ENCODE results near the gene CERS2. TPM values are rescaled to one million over a fixed set of nuclear protein-coding genes. Genes with fewer than 3 reads are reported as not detected.

CERS2 gene
- total RNA-seq, 1 experiment from 2014 or later, result 110 TPM

DNA sequence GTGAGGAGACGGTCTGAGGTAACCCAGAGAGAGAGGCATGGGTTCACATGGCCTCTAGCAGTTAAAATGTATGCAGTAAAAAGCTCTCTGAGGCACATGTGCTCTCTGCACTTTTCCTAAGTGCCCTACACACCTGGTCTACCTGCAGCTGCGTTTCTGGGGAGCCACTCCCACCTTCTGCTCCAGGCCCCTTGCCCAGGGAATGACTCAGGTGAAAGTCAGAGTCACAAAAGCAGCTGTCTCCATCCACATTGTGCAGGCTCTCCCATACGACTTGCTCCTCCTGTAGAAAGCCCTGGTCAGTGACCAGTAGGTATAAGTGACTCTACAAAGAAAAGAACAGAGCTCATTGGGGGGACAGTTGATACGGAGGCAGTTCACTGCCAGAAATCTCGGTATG, 23.3 kb upstream of the CERS2 start:
- no peak for DNase-seq (ENCODE audit: low spot score)

DNA sequence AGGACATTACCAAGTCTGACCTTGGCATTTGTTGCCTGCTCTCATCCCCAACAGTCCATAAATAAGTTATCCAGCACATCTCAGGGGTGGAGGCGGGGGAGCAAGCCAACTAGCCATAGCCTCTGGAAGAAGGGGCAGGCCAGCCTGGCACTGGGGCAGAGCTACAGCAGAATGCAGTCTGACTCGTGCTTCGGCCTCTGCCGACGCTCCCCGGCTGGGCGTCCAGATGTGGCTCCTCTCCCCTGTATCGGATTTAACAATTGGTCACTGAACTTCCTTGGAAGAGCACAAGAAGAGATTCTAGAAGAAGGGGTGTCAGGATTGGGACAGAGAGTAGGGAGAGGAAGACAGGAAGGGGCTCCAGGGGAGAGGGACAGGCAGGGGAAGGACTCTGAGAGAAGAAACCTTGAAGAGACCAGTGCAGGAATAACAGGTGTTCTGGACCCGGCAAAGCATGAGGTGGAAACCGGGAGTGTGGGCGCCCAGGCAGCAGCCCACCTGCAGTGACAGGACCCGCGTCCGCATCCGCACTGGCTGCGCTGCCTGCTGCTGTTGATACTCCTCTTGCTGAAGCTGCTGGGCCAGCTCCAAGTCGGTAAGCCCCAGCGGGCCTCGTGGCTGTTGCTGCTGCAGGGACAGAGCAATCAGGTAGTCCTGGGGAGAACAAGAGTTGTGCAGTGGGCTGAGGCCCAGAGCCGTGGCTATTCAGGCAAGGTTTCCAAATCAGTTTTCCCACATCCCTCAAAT, 22.7 kb upstream of the CERS2 start:
- no peak for DNase-seq (ENCODE audit: low spot score)

DNA sequence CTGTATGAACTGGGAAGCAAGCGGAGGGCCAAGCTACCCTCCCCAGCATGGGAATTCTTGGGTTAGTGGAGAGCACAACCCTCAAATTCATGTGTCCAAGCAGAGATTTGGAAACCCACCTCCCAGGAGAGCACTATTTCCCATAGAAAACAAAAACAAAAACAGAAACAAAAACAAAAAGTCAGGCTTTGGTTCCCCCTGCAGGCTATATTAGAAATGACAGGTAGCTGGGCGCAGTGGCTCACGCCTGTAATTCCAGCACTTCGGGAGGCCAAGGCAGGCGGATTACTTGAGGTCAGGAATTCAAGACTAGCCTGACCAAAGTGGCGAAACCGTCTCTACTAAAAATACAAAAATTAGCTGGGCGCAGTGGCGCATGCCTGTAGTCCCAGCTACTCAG, 21.3 kb upstream of the CERS2 start:
- DNase-seq (ENCODE audit: low spot score), result no peak

DNA sequence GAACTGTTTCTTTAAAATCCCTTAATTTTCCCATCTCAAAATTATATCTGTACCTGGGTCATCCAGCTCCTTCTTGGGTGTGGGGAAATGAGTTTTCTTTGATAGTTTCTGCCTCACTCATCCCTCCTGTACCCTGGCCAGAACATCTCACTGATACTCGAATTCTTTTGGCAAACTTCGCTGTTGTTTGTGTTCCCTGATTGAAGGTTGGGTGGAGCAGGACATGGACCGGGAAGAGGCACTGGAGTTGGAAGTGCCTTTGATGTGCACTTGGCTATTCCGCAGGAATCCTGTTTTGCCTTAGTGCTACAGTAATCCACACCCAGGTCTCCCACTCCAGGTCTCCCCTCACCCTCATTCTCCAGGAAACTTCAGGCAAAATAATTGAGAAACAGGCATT, 20.8 kb upstream of the CERS2 start:
- no peak for DNase-seq (ENCODE audit: low spot score)

DNA sequence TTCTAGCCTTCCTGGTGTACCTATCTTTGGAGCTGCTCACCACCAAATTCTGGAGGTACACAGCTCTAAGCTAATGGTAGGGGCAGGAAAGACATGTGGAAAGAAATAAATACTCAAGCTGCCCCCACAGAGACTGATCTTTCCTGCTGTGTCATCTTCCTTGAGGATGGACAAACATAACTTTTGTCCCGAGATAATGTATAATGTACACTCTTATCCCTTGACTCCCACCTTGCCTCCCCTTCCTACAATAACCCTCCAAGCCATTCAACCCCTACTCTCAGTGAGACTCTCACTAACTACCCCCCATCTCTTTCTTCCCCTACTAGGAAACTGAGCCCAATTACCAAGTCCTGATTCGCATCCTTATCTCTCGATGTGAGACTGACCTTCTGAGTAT, 19.6 kb upstream of the CERS2 start:
- DNase-seq (ENCODE audit: low spot score), result no peak

DNA sequence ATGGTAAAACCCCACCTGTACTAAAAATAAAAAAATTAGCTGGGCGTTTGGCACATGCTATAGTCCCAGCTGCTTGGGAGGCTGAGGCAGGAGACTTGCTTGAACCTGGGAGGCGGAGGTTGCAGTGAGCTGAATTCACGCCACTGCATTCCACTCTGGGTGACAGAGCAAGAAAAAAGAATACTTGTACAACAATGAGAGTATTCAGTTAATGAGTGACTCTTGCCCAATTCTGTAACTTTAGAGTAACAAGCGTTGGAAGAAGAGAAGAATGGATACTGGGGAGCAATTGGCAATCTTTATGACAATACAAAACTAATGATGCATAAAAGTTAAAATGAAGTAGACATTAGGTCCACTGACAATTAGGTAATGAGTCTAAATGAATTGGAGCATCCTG, 18.0 kb upstream of the CERS2 start:
- DNase-seq (ENCODE audit: low spot score), result no peak

DNA sequence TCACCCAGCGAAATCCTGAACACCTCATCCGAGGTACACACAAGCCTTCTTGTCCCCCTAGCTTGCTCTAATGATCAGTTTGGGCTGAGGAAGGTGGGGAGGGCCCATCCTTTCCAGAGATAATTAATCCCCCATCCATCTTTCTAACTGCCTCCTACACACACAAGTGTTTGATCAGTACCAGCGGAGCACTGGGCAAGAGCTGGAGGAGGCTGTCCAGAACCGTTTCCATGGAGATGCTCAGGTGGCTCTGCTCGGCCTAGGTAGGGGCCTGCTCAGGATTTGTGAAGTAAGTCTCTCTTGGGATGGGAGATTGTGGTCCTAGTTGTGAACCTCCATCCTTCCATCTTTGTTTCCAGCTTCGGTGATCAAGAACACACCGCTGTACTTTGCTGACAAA, 13.3 kb upstream of the CERS2 start:
- no peak for DNase-seq (ENCODE audit: low spot score)

DNA sequence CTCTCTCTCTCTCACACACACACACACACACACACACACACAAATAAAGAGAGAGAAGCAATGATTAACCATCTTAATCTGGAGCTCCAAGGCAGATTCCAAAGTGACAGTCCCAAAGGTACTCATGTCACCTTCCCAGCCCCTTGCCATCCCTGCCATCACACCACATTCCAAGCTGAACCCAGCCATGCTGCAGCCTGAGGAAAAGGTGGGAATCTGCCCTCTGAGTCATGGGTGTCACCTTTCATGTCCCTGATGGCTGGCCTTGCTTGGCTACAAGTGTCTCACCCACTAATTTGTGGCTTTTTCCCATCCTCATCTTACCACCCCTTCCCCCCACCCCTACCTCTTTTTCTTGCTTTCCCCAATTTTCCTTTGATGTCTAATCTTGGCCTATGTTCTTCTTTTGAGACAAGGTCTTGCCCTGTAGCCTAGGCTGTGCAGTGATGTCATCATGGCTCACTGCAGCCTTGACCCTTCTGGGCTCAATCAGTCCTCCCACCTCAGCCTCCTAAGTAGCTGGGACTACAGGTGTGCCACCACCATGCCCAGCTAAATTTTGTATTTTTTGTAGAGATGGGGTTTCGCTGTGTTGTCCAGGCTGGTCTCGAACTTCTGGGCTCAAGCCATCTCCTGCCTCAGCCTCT, 10.7 kb upstream of the CERS2 start:
- DNase-seq (ENCODE audit: low spot score), result no peak

DNA sequence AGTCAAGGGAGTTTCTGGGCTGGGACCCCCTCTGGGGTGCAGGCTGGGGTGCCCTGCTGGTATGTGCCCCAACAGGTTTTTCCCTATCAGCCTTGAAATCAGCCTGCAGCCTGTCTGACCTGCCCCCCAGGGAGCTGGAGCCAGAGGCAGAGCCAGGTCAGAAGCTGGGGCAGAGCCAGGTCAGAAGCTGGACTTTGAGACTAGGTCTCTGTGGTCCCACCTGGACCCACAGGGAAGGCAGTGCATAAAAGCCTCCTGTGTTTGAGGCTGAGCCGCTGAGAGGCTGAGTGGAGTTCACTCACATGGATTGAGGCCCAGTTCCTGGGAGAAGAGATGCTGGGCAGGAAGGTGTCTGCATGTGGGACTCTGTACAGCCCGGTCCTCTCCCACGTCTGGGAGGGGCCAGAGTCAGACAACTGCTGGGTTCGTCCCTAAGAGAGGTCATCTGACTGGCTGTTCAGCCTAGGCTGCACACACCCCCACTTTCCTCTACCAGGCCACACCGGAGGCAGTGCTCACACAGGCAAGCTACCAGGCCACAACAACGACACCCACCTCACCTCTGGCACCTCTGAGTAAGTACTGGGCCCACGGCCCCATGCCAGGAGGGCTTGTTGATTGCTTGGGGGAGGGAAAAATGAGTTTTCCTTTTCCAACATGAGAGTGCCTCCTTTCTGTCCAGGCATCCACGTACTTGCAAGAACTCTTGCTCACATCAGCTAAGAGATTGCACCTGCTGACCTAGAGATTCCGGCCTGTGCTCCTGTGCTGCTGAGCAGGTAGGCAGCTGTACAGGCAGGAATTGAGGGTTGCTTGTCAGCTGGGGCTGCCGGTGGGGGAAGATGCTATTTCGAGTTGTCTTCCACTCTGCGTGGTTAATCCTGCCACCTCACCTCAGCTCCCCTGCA, 7.4 kb upstream of the CERS2 start, which contains the start of gene ANXA9:
Gene ANXA9 (plus strand): TSS at position 488 of the 908 bp plus-strand sequence. CDS start 814 bp downstream, outside the sequence.
- DNase-seq (ENCODE audit: low spot score), result no peak

DNA sequence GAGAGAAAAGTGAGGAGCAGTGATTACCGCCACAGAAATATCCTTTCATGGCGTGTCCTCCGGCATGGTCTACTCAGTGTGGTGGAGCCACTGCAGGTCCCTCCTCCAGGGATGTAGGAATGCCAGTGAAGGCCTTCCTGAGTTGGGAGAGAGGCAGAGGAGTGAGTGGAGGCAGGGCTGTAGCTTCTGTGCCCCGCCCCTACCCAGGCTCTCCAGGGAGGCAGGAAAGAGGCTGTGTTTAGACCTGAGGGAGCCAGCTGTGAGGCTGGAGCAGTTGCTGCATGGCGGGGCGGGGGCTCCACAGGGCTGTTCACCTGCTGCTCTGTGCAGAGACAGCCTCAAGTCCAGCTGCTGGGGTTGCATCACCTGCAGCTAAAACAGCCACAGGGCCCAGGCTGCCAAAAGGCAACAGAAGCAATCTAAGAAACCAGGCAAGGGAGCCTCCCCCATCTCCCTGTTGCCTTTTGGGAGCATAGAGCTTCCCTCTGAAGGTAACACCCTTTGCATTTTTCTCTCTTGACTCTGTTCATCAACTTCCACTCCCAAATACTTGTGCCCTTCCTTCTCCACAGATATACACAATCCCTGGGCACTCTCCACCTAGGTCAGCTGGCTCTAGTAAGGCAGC, 6.7 kb upstream of the CERS2 start:
- no peak for DNase-seq (ENCODE audit: low spot score)

DNA sequence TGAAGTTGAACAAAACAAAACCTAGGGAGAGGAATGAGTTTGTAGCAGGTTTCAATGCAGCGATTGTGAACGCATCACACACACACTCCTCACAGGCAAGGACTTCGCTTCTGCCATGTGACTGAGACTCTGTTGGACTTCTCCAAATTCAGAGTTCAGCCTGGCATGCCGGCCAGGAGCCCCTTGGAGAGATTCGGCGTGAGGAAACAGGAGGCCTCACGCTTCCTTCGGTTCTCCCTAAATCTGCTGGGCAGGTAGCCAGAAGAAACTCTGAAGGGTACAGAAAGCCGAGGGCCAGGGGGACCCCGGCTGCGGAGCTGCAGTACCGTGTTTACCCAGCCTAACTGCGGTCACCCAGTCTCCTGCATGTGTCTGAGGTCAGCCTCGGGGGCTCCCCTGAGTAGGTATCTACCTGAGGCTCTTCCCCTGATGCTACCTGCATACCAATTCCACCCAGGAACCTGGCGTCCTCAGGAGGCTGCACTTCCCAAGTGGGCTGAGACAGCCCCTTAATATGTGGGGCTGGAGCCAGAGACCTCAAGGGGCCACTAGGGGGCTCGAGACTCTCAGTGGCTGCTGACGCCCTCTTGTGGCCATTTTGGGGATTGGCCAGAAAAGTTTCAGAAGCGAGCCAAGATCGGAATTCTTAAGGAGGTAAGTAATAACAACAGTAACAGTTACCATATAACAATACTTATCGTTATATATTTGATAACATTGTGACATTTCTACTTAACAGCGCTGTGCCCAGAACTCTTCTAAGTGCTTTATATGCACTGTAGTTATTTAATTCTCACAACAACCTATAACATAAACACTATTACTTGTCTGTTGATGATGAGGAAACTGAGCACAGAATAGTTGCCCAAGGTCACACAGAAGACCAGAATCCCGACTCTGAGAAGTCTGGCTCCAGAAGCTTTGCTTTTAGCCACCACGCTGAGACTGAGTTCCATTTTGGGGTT, 4.7 kb upstream of the CERS2 start:
- DNase-seq (ENCODE audit: low spot score), result peak; percentile 65

DNA sequence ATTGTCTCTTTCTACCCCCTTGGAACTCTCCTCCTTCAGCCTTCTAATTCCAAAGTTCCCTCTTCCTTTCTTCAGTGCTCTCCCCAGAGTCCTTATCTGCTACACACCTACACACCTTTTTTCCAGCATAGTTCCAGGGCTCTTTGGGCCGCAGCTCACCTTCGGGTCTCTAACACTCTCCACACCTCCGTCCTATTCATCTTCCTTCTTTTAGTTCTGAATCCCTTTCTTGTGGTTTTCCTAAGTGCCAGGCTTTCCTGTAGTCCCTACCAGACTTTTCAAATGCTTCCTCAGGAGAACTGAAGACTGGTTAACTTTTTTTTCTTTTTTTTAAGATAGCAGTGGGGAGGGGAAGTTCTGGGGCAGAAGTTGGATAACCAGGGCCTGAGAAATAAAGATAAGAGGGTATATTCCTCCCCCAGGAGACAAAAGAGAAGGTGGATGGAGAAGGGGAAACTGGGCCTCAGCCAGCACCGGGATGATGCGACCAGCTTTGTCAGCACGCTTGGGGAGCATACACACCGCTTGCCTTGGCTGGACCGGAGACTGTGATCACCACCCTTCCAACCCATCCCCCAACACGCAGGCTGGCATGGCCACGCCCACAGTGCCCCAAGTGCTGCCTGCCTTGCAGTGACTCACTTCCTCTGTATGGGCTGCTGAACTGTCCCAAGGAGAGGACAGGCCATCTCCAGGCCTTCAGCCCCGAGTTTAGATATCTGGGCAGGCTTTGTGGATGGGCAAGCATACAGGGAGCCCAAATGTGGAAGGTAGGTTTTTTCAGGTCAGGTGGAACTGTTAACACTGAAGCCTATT, 2.5 kb upstream of the CERS2 start:
- DNase-seq (ENCODE audit: low spot score), result peak; percentile 95

DNA sequence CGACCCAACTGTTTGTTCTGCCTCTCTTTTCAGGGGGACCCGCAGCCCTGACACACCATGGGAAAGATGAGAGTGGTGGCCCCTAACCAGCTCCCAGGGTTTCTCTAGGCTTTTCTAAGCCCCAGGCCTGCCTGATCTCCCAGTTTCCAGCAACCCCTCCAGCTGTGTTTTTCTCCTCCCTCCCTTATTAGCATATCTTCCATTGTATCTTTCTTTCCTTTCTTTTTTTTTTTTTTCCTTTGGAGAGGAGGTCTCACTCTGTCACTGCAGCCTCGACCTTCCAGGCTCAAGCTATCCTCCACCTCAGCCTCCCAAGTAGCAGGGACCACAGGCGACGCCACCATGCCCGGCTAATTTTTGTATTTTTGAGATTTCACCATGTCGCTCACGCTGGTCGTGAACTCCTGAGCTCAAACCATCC, 1.8 kb upstream of the CERS2 start:
- no peak for DNase-seq (ENCODE audit: low spot score)

DNA sequence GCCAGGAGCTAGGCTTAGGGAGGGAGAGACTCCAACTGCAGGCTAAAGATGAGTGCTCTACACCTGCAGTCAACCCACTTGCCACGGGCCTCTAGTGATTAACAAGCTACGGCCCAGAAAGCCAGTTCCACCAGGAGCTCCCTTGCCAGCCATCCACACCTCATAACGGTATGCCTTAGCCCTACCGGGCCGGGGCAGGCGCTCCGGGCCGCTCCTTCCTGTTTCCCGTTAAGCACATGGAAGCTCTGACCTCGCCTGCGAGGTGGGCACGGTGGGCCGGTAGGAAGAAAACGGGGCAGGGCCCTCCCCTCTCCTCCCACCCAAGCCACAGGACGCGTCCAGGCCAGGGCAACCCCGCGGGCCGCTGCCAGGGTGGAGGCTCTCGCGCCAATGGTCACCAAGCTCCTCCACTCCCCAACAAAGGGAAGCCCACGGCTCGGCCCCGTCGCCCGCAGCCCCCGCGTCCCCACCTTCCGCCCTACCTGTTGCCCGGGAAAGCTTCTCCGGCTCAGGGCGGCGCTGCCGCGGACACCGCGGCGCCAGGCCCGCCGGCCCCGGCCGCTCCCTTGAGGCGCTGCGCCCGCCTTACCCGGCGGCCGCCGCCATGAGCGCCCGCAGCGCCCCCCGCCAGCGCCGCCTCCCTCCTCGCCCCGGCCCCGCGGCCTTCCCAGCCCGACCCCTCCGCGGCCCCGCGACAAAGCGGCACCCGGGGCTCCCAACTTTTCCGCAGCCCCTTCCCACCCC, 627 bp downstream of the CERS2 start:
- no peak for DNase-seq (ENCODE audit: low spot score)

DNA sequence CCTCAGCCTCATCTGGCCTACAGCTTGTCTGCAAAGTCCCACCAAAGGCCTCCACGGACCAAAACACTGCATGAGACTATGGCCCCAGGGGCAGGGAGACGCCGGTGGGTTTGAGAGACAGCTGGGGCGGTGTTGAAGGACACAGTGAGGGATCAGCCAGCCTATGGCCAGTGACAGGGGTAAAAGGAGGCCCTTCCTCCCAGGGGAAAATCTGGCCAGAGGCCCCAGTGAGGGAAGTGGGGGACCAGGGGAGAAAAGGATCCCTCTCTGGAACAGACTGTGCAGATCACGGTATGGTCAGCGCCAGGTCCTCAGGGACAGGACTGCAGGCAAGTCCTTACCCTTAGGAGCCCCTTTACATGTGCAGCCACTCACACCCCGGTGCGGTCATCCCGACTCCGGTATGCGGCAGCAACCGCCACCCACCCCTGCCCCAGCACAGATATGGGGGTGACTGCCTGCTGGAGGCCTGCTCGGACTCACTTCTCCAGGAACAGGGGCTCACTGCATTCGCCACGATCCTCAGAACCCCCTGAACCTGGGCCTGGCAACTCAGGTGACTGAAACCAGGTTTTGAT, 1.3 kb downstream of the CERS2 start:
- no peak for DNase-seq (ENCODE audit: low spot score)

DNA sequence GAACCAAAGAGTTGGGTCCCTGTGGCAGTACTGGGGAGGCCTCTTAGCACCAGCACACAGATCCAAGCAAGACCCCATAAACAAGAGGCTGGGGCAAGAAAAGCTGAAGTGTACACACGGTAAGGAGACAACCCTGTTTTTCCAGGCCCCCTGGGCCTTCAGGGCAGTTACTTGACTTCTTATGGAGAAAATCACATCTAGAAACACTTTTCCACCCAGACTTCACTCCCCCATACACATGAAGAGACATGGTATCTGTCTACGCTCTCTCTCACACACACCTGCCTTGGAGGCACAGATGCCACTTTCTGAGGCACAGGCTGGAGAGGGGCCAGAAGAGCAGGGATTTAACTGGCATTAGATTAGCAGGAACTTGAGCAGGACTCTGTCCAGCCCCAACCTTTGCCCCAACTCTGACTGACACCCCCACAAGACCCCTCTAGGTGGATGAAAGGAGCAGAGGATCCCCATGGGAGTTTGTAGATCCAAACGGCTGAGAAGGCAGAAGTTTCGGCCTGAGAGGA, 2.2 kb downstream of the CERS2 start:
- DNase-seq (ENCODE audit: low spot score), result no peak

DNA sequence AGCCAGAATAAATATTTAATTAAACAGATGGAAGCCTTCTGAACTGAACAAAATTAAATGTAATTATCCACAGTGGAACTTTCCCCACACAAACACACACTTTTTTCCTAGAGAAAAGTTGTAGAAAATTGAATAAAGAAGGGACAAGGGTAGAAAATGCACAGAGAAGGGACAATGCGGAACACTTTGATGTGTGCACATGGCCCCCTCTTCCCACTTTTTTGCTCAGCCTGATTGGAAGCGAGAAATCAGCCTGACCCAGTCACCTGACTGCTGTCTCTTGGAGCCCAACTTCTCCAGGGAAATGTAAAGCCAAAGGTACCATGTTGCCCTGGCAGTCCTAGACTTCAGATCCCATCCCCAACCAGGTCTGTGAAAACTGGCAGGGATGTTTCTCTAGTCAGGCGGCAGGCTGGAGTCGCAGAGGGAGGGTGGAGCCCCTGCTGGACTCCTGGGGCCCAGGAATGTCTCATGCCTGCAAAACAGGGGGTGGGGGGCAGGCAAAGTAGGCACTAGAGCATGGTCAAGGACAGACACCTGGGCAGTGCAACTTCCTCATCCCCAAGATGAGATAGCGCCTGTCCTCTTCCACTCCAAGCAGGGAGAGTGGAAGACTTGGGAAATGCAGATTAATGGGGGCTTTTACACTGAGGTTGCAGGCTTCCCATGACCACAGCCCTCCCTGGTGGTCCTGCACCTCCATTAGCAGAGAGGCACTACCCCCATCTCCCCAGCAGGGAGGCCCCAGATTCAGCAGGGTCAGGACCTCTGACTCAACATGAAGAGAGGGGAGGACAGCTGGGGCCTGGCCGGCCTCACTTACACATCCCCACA, 2.8 kb downstream of the CERS2 start:
- no peak for DNase-seq (ENCODE audit: low spot score)
